Gastrocnemius medialis (tissue), 4 donors: ENCODE data around the gene GMNC.

Experiments used
- POLR2A ChIP-seq, 2 donors: fragments of 450-650 bp; IDR thresholded peaks; one replicate each; pipeline ENCODE4 v1.6.1; 2017; ENCODE audit warnings: antibody characterized with exemption in 2 of 2, mild to moderate bottlenecking in 2 of 2, moderate library complexity in 2 of 2
- TF ChIP-seq, protein P1 (sequence below), 5 experiments: fragments of 450-650 bp in 3 of 5; fragments of 200-600 bp in 2 of 5; sonication (generic) in 2 of 5; IDR thresholded peaks in 4 of 5; conservative IDR thresholded peaks in 1 of 5; 1 replicate in 4 of 5; 2 replicates in 1 of 5; pipeline ENCODE4 v1.5.1; 2016 to 2019; ENCODE audit warnings: antibody characterized with exemption in 5 of 5, mild to moderate bottlenecking in 3 of 5, moderate library complexity in 3 of 5

DNA sequence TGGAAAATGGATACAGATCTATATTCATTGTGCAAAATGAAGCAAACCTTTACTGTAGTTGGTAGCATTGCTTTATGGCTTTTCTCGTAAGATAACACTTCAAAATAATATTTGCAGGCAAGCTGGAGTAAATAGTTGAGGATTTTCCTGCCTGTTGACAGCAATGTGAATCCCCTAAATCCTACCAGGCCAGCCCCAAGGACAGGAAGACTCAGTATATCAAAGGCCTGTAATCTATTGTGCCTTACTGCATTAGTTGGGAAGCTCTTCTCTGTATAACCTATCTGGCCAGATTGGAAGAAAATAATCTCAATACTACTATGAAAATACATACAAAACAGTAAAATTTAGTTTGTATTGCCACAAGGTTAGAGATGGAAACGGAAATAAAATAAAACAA, 4.6 kb upstream of the GMNC start:
- TF ChIP-seq, protein P1, sequence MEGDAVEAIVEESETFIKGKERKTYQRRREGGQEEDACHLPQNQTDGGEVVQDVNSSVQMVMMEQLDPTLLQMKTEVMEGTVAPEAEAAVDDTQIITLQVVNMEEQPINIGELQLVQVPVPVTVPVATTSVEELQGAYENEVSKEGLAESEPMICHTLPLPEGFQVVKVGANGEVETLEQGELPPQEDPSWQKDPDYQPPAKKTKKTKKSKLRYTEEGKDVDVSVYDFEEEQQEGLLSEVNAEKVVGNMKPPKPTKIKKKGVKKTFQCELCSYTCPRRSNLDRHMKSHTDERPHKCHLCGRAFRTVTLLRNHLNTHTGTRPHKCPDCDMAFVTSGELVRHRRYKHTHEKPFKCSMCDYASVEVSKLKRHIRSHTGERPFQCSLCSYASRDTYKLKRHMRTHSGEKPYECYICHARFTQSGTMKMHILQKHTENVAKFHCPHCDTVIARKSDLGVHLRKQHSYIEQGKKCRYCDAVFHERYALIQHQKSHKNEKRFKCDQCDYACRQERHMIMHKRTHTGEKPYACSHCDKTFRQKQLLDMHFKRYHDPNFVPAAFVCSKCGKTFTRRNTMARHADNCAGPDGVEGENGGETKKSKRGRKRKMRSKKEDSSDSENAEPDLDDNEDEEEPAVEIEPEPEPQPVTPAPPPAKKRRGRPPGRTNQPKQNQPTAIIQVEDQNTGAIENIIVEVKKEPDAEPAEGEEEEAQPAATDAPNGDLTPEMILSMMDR (IDR thresholded peaks at IDR 0.05 in 4 of 5, conservative IDR thresholded peaks at IDR 0.05 in 1 of 5) = no peak
- no peak for TF ChIP-seq POLR2A (IDR thresholded peaks at IDR 0.05)
